NT2/D1 (cell line): Measurements from ENCODE around the gene NAA16.
"Not testable (repeated sequence)": the region's sequence is repeated elsewhere in the genome, so short reads cannot be mapped to it uniquely, and the experiment has no call there.

ENCODE experiments used
- DNase-seq: peaks from one replicate; pipeline ENCODE4 v3.0.0-alpha.2; 2011; ENCODE audit warnings: low read depth, low spot score
- H3K27me3 ChIP-seq: 2 replicates; pipeline ENCODE4 v1.6.0; 2011; ENCODE audit warnings: mild to moderate bottlenecking; ENCODE audit not compliant: insufficient read length, insufficient read depth
- H3K36me3 ChIP-seq: 2 replicates; pipeline ENCODE4 v1.6.1; 2011; ENCODE audit warnings: mild to moderate bottlenecking, low read length, mixed read lengths; ENCODE audit not compliant: insufficient read depth, insufficient read length
- H3K4me1 ChIP-seq: 2 replicates; pipeline ENCODE4 v1.5.1; 2011; ENCODE audit not compliant: insufficient read depth, insufficient read length
- H3K4me3 ChIP-seq: 2 replicates; pipeline ENCODE4 v1.5.1; 2011; ENCODE audit warnings: low read depth; ENCODE audit not compliant: insufficient read length
- H3K9ac ChIP-seq: 2 replicates; pipeline ENCODE4 v1.6.0; 2011; ENCODE audit warnings: low read depth; ENCODE audit not compliant: insufficient read length
- H3K9me3 ChIP-seq: 2 replicates; pipeline ENCODE4 v1.5.1; 2011; ENCODE audit warnings: mild to moderate bottlenecking, low read length; ENCODE audit not compliant: insufficient read depth
- SUZ12 ChIP-seq: IDR thresholded peaks from 2 replicates; pipeline ENCODE4 v1.6.1; 2011; ENCODE audit not compliant: insufficient read length, insufficient read depth; ENCODE audit errors: extremely low read depth
- YY1 ChIP-seq: IDR thresholded peaks from 2 replicates; pipeline ENCODE4 v1.6.1; 2011; ENCODE audit not compliant: insufficient read length, insufficient read depth
- ZNF274 ChIP-seq: IDR thresholded peaks from 2 replicates; pipeline ENCODE4 v1.6.1; 2011; ENCODE audit warnings: mild to moderate bottlenecking, low read depth, low read length

NAA16 gene

DNA sequence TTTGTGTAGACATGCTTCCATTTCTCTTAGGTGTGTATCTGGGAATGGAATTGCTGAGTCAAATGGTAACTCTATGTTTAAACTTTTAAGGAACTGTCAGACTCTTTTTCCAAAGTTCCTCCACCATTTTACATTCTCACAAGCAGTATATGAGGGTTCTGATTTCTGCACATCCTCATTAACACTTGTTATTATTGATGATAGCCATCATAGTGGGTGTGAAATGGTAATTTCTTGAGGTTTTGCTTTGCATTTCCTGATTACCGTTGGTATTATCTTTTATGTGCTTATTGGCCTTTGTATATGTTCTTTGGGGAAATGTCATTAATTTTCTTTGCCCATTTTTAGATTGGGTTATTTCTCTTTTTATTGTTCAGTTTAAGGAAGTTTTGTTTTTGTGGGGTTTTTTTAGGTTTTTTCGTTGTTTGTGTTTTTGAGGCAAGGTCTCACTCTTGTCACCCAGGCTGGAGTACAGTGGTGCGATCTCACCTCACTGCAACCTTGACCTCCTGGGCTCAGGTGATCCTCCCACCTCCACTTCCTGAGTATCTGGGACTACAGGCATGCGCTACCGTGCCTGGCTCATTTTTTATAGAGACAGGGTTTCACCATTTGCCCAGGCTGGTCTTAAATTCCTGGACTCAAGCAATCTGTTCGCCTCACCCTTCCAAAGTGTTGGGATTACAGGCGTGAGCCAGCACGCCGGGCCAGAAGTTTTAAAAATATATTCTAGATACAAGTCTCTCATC is 34.3 kb downstream of the NAA16 start:
- no peak overlapping the region for H3K4me3 ChIP-seq
- no peak overlapping the region for H3K9ac ChIP-seq
- no peaks in the 10 kb centered on the region for H3K27me3 ChIP-seq
- no peaks in the 10 kb centered on the region for H3K9me3 ChIP-seq
- H3K4me1 ChIP-seq, result no peaks in the 10 kb centered on the region
- peaks cover 20% of the 10 kb centered on the region for H3K36me3 ChIP-seq
- DNase-seq, result no peak
- TF ChIP-seq SUZ12 (no peak), ZNF274 (no peak), YY1 (no peak)

DNA sequence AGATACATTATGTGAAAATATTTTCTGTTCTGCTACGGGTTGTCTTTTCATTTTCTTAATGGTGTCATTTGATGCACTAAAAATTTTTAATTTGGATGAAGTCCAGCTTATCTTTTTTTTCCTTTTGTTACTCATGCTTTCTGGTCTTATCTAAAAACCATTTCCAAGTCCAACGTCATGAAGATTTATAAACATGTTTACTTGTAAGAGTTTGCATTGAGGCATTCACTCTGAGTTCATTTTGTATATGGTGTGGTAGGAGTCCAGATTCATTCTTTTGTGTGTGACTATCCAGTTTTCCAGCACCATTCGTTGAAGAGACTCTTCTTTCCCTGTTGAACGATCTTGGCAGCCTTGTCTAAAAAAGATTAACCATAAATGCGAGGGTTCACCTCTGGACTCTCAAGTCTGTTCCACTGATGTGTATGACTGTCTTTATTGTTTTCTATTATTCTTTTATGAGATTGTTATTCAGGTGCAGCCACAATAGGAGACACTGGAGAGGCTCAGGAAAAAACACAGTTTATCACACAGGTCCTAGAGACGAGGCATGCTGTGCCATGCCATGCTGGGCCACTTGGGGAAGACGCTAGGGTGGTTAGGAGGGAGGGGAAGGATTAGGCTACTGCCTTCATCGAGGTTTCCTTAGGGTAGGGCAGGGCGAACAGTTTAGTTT is 35.0 kb downstream of the NAA16 start:
- Histone ChIP-seq H3K9ac (no peak overlapping the region), H3K4me1 (no peaks in the 10 kb centered on the region), H3K9me3 (no peaks in the 10 kb centered on the region), H3K36me3 (peaks cover 20% of the 10 kb centered on the region), H3K27me3 (no peaks in the 10 kb centered on the region), H3K4me3 (no peak overlapping the region)
- TF ChIP-seq YY1 (no peak), SUZ12 (no peak)
- DNase-seq, result no peak

- DNase-seq, result peak; percentile 8
- H3K9me3 ChIP-seq, result no peaks in the 10 kb centered on the region
- no peaks in the 10 kb centered on the region for H3K4me1 ChIP-seq
- no peak overlapping the region for H3K4me3 ChIP-seq
- H3K36me3 ChIP-seq, result peaks cover 20% of the 10 kb centered on the region
- no peak overlapping the region for H3K9ac ChIP-seq
- TF ChIP-seq SUZ12, result no peak
- no peak for TF ChIP-seq ZNF274
- TF ChIP-seq YY1, result no peak
- no peaks in the 10 kb centered on the region for H3K27me3 ChIP-seq
Measured at GRCh38 chr13:41352935-41353840, 42.1 kb downstream of the NAA16 start.

DNA sequence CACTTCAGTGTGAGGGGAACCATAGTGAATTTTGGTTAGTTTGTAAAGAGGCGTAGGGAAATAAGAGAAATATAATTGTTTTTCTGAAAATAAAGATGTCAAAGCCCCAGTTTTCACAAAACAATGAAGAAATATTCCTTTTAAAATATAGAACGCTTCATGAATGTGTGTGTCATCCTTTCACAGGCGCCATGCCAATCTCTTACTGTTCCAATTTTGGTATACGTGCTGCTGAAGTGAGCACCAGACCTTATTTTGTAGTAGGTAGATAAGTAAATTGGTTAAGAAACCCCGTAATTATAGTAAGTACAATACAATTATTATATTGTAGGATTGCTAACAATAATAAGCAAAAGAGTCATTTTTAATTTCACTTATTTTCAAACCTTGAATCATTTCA is 43.3 kb downstream of the NAA16 start:
- no peaks in the 10 kb centered on the region for H3K27me3 ChIP-seq
- no peak overlapping the region for H3K4me3 ChIP-seq
- H3K9me3 ChIP-seq, result no peaks in the 10 kb centered on the region
- no peak for DNase-seq
- TF ChIP-seq ZNF274, result no peak
- TF ChIP-seq SUZ12, result no peak
- no peak for TF ChIP-seq YY1
- H3K4me1 ChIP-seq, result no peaks in the 10 kb centered on the region
- peaks cover 30% of the 10 kb centered on the region for H3K36me3 ChIP-seq
- no peak overlapping the region for H3K9ac ChIP-seq

- DNase-seq, H3K4me3 ChIP-seq, H3K9ac ChIP-seq, H3K27me3 ChIP-seq, H3K4me1 ChIP-seq, H3K9me3 ChIP-seq: not testable (repeated sequence)
- H3K36me3 ChIP-seq, result peaks cover 35% of the 10 kb centered on the region
Measured at GRCh38 chr13:41356385-41356648, 45.2 kb downstream of the NAA16 start.

DNA sequence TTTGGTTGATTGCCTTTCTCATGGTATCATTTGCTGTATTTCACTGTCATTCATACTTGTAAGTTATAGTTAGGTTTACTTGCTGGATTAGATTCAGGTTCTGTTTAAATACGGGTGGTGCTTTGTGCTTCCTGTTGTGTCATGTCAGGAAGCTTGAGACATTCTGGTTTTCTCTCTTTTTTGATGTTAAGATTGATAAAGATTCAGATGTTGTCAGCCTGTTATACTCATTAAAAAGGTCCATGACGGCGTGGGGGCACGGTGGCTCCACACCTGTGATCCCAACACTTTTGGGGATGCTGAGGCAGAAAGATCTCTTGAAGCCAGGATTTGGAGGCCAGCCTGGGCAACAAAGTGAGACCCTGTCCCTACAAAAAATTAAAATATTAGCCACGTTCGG is 45.7 kb downstream of the NAA16 start:
- no peaks in the 10 kb centered on the region for H3K27me3 ChIP-seq
- H3K4me3 ChIP-seq, result no peak overlapping the region
- no peaks in the 10 kb centered on the region for H3K4me1 ChIP-seq
- no peaks in the 10 kb centered on the region for H3K9me3 ChIP-seq
- TF ChIP-seq YY1, result no peak
- no peak for TF ChIP-seq SUZ12
- no peak for TF ChIP-seq ZNF274
- peaks cover 39% of the 10 kb centered on the region for H3K36me3 ChIP-seq
- DNase-seq, result no peak
- no peak overlapping the region for H3K9ac ChIP-seq

GRCh38 chr13:41361491-41361890 is 50.4 kb downstream of the NAA16 start:
- TF ChIP-seq YY1 (no peak), ZNF274 (no peak), SUZ12 (no peak)

More at GRCh38 chr13:41361491-41361890, 50.4 kb downstream of the NAA16 start:
- Histone ChIP-seq H3K36me3 (peaks cover 58% of the 10 kb centered on the region), H3K4me1 (no peaks in the 10 kb centered on the region), H3K27me3 (no peaks in the 10 kb centered on the region), H3K9me3 (no peaks in the 10 kb centered on the region), H3K9ac (no peak overlapping the region), H3K4me3 (no peak overlapping the region)
- no peak for DNase-seq
